ENCODE results near the gene ADRB2. TPM values are rescaled to one million over a fixed set of nuclear protein-coding genes. Genes with fewer than 3 reads are reported as not detected.
A peak's percentile ranks its signal among the peaks of the same experiment; 100 is the strongest.

Gene ADRB2
- total RNA-seq, 1 experiment from 2014 or later, result 0.25 TPM

- ATAC-seq (no peak), DNase-seq (ENCODE audit: low read depth, low spot score) (no peak)
- H3K9me2 ChIP-seq (ENCODE audit: insufficient read depth), result no peaks in the 10 kb centered on the region
- ChIA-PET CTCF (interaction anchor here (5.6 kb wide), 1 partner anchor 17 kb away, joined by 18 read pairs; no protein-coding TSS in a partner anchor), RAD21 (ENCODE audit: low non-redundant PET in 1 of 2, low total read pairs in 2 of 2, uncharacterized antibody in 2 of 2, unreplicated experiment in 2 of 2) (no interaction called here), POLR2A (no interaction called here)
- peaks cover 3 to 13% of the 10 kb centered on the region in 2 experiments; a peak in 3 of 4 replicates for H3K4me1 ChIP-seq (ENCODE audit: control insufficient read depth in 1 of 2, insufficient read depth in 2 of 2, low read length in 2 of 2)
- no peak for TF ChIP-seq EZH2phosphoT487 (IDR thresholded peaks at IDR 0.05; ENCODE audit: borderline replicate concordance)
- TF ChIP-seq SIN3A (IDR thresholded peaks at IDR 0.05; ENCODE audit: low read depth), result no peak
- TF ChIP-seq YY1 (IDR thresholded peaks at IDR 0.05; ENCODE audit: extremely low read depth, insufficient replicate concordance, low read depth, low read length), result no peak
- TF ChIP-seq CBX3 (IDR thresholded peaks at IDR 0.05; ENCODE audit: low read depth), result no peak
- H3K9me3 ChIP-seq (ENCODE audit: control insufficient read depth in 1 of 2, insufficient read depth in 1 of 2, low read depth in 1 of 2, low read length in 2 of 2), result no peaks in the 10 kb centered on the region
- intact Hi-C loops (cut with micrococcal nuclease), result no loop called here
- H4K20me1 ChIP-seq (ENCODE audit: insufficient read depth), result no peaks in the 10 kb centered on the region
- BruUV-seq (replicated peaks), result no TSS peak
- H3K4me3 ChIP-seq (replicated peaks in 1 of 2; ENCODE audit: low read depth in 1 of 2, low read length in 2 of 2), result no peak overlapping the region
- H2AFZ ChIP-seq (ENCODE audit: low read depth, low read length, poor library complexity, severe bottlenecking), result no peak overlapping the region
- H3K9ac ChIP-seq (ENCODE audit: low read length), result no peak overlapping the region
- H3K27me3 ChIP-seq (ENCODE audit: insufficient read depth, low read length), result no peaks in the 10 kb centered on the region
- no peak overlapping the region for H3K4me2 ChIP-seq (ENCODE audit: low read length)
- no peaks in the 10 kb centered on the region for H3K36me3 ChIP-seq (ENCODE audit: control insufficient read depth in 1 of 2, insufficient read depth in 2 of 2, low read length in 2 of 2)
- H3K79me2 ChIP-seq (ENCODE audit: insufficient read depth, low read length), result no peaks in the 10 kb centered on the region
- no peak overlapping the region for H3K27ac ChIP-seq (ENCODE audit: low read depth, low read length)
These were observed 22.0 kb upstream of the ADRB2 start for GRCh38 chr5:148804393-148804792.

- H2AFZ ChIP-seq (ENCODE audit: low read depth, low read length, poor library complexity, severe bottlenecking), result peak overlapping the region; percentile 66
- H3K27ac ChIP-seq (ENCODE audit: low read depth, low read length), result no peak overlapping the region
- no peak overlapping the region for H3K4me3 ChIP-seq (replicated peaks in 1 of 2; ENCODE audit: low read depth in 1 of 2, low read length in 2 of 2)
- intact Hi-C loops (cut with micrococcal nuclease), result no loop called here
- ChIA-PET CTCF (interaction anchor here (5.6 kb wide), 1 partner anchor 16 kb away, joined by 18 read pairs; no protein-coding TSS in a partner anchor), RAD21 (ENCODE audit: low non-redundant PET in 1 of 2, low total read pairs in 2 of 2, uncharacterized antibody in 2 of 2, unreplicated experiment in 2 of 2) (no interaction called here), POLR2A (no interaction called here)
- no peaks in the 10 kb centered on the region for H4K20me1 ChIP-seq (ENCODE audit: insufficient read depth)
- H3K4me1 ChIP-seq (ENCODE audit: control insufficient read depth in 1 of 2, insufficient read depth in 2 of 2, low read length in 2 of 2), result peaks cover 3 to 13% of the 10 kb centered on the region in 2 experiments; a peak in 3 of 4 replicates
- no peak for DNase-seq (ENCODE audit: low read depth, low spot score)
- no TSS peak for BruUV-seq (replicated peaks)
- no peaks in the 10 kb centered on the region for H3K9me3 ChIP-seq (ENCODE audit: control insufficient read depth in 1 of 2, insufficient read depth in 1 of 2, low read depth in 1 of 2, low read length in 2 of 2)
- ATAC-seq, result peak; percentile 63
- peak overlapping the region; percentile 39 for H3K4me2 ChIP-seq (ENCODE audit: low read length)
- H3K9ac ChIP-seq (ENCODE audit: low read length), result peak overlapping the region; percentile 13; the same call in 1 of the 2 replicates
- H3K27me3 ChIP-seq (ENCODE audit: insufficient read depth, low read length), result no peaks in the 10 kb centered on the region
- no peaks in the 10 kb centered on the region for H3K9me2 ChIP-seq (ENCODE audit: insufficient read depth)
- no peaks in the 10 kb centered on the region for H3K36me3 ChIP-seq (ENCODE audit: control insufficient read depth in 1 of 2, insufficient read depth in 2 of 2, low read length in 2 of 2)
- no peaks in the 10 kb centered on the region for H3K79me2 ChIP-seq (ENCODE audit: insufficient read depth, low read length)
- no peak for TF ChIP-seq YY1 (IDR thresholded peaks at IDR 0.05; ENCODE audit: extremely low read depth, insufficient replicate concordance, low read depth, low read length)
- TF ChIP-seq REST (IDR thresholded peaks at IDR 0.05; ENCODE audit: low read depth), result no peak
- TF ChIP-seq POLR2AphosphoS5 (IDR thresholded peaks at IDR 0.05; ENCODE audit: low read depth, low read length), result no peak
- no peak for TF ChIP-seq SIN3A (IDR thresholded peaks at IDR 0.05; ENCODE audit: low read depth)
- TF ChIP-seq ELF1 (IDR thresholded peaks at IDR 0.05; ENCODE audit: borderline replicate concordance, low read depth), result no peak
- TF ChIP-seq ZNF274 (IDR thresholded peaks at IDR 0.05; ENCODE audit: low read depth, low read length), result no peak
- no peak for TF ChIP-seq TCF7L2 (IDR thresholded peaks at IDR 0.05; ENCODE audit: borderline replicate concordance, extremely low read depth, insufficient read depth, insufficient read length)
- TF ChIP-seq EGR1 (IDR thresholded peaks at IDR 0.05; ENCODE audit: low read depth), result 0 out of 2 replicates have a peak, but pooled peaks have one; percentile 15
- TF ChIP-seq RAD21 (IDR thresholded peaks at IDR 0.05; ENCODE audit: low read depth), result no peak
- TF ChIP-seq EZH2 (IDR thresholded peaks at IDR 0.05), result no peak
- TF ChIP-seq CBX3 (IDR thresholded peaks at IDR 0.05; ENCODE audit: low read depth), result no peak
- no peak for TF ChIP-seq EZH2phosphoT487 (IDR thresholded peaks at IDR 0.05; ENCODE audit: borderline replicate concordance)
- no peak for TF ChIP-seq SP1 (IDR thresholded peaks at IDR 0.05; ENCODE audit: low read depth)
- TF ChIP-seq FOSL1 (IDR thresholded peaks at IDR 0.05; ENCODE audit: low read depth), result peak; percentile 39; the same call in 1 of the 2 replicates
These were observed 20.8 kb upstream of the ADRB2 start for GRCh38 chr5:148805326-148806290.

Measured in HCT116 (cell line).